Activated T-cell treated with anti-CD3 and anti-CD28 coated beads, Interleukin-2, amount 50 U/mL, for 4 hours (primary cell): ENCODE results near the gene RCN2. TPM values are rescaled to one million over a fixed set of nuclear protein-coding genes. Genes with fewer than 3 reads are reported as not detected.
A peak's percentile ranks its signal among the peaks of the same experiment; 100 is the strongest.

Experiments
- ATAC-seq, 2 donors: fragments of 200-7000 bp; cut with Tn5 transposase; one replicate each; pipeline ENCODE4 v1.10.0; 2021
- DNase-seq: peaks from one replicate; pipeline ENCODE4 v3.0.0-alpha.2; 2020
- H3K27me3 Mint-ChIP-seq: one replicate; pipeline ENCODE4 v1.8.0; 2021; ENCODE audit warnings: low read depth, mixed read lengths
- H3K36me3 Mint-ChIP-seq: one replicate; pipeline ENCODE4 v1.8.0; 2022; ENCODE audit warnings: mixed read lengths; ENCODE audit not compliant: insufficient read depth
- H3K4me1 Mint-ChIP-seq: one replicate; pipeline ENCODE4 v1.8.0; 2021; ENCODE audit warnings: low read depth, mixed read lengths
- H3K4me3 Mint-ChIP-seq: one replicate; pipeline ENCODE4 v1.8.0; 2021; ENCODE audit warnings: mild to moderate bottlenecking, moderate library complexity, mixed read lengths
- H3K9me3 Mint-ChIP-seq: one replicate; pipeline ENCODE4 v1.8.0; 2021; ENCODE audit warnings: mixed read lengths
- total RNA-seq, 3 donors: library from RNA; stranded (reverse); gene quantifications; one replicate each; pipeline ENCODE4 v1.2.1, GENCODE V29; 2021

Gene RCN2
- total RNA-seq, 3 donors from 2014 or later: 26.7 to 30.3 (median 27.5) TPM

DNA sequence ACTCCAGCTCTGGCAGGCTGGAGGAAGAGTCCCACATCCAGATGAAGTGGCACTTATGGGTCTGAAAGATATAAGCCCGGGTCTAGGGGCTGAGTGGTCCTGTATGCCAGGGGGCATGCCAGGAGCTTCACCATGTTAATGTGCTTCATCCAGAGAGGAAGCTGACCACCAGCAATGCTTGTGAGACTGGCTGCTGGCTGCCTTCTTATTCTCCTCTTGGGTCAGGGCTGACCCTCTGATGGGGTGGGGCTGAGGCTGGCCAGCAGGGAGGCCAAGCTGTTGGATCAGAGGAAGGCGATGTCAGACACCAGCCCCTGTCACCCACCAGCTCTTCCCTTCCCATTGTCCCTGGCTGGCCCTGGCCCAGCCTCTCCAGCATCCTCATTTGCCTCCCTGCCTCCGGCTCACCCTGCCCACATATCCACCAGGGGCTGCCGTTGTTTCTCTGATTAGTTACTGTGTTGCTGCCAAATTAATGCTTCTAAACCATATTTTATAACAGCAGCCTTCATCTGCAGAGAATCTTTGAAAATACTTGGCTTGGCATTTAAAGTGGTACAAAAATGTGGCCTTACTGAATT, 43.0 kb downstream of the RCN2 start:
- peaks cover 5% of the 10 kb centered on the region for H3K9me3 Mint-ChIP-seq
- DNase-seq (no peak), ATAC-seq (no peak)
- peaks cover 15% of the 10 kb centered on the region for H3K4me1 Mint-ChIP-seq
- no peak overlapping the region for H3K4me3 Mint-ChIP-seq
- no peaks in the 10 kb centered on the region for H3K36me3 Mint-ChIP-seq
- no peaks in the 10 kb centered on the region for H3K27me3 Mint-ChIP-seq

- H3K27me3 Mint-ChIP-seq: no peaks in the 10 kb centered on the region
- H3K36me3 Mint-ChIP-seq: no peaks in the 10 kb centered on the region
- ATAC-seq (no peak), DNase-seq (no peak)
- no peak overlapping the region for H3K4me3 Mint-ChIP-seq
- peaks cover 15% of the 10 kb centered on the region for H3K4me1 Mint-ChIP-seq
- H3K9me3 Mint-ChIP-seq: peaks cover 5% of the 10 kb centered on the region
Observed at GRCh38 chr15:76976141-76976540, 44.6 kb downstream of the RCN2 start.

DNA sequence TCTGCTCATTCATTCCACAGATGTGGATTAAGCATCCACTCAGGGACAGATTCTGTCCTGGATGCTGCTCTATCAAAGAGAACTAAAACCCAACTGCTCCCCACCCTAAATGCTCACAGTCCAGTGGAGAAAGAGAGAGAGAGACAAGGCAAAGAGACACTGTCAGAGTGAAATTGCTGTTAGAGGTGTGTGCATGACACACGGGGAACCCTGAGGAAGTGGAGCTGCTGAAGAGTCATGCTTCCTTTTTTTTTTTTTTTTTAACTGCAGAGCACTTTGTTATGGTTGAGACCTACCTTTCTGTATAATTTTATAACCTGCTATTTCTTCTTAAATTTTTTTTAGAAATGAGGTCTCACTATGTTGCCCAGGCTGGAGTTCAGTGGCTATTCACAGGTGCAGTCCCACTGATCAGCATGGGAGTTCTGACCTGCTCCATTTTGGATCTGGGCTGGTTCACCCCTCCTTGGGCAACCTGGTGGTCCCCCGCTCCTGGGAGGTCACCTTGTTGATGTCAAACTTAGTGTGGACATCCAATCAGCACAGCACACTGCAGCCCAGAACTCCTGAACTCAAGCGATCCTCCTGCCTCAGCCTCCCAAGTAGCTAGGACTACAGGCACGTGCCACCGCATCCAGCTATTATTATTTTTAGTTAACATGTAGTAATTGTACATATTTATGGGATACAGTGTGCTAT, 45.2 kb downstream of the RCN2 start:
- Mint-ChIP-seq H3K27me3 (no peaks in the 10 kb centered on the region), H3K4me3 (no peak overlapping the region), H3K9me3 (peaks cover 5% of the 10 kb centered on the region), H3K36me3 (no peaks in the 10 kb centered on the region), H3K4me1 (peaks cover 15% of the 10 kb centered on the region)
- DNase-seq (no peak), ATAC-seq (peak; percentile 72 to 77)

GRCh38 chr15:76978522-76979330, 47.2 kb downstream of the RCN2 start:
- no peaks in the 10 kb centered on the region for H3K36me3 Mint-ChIP-seq
- ATAC-seq (no peak), DNase-seq (no peak)
- peaks cover 5% of the 10 kb centered on the region for H3K9me3 Mint-ChIP-seq
- H3K27me3 Mint-ChIP-seq: no peaks in the 10 kb centered on the region
- H3K4me3 Mint-ChIP-seq: no peak overlapping the region
- peaks cover 11% of the 10 kb centered on the region for H3K4me1 Mint-ChIP-seq

- no peaks in the 10 kb centered on the region for H3K27me3 Mint-ChIP-seq
- no peak overlapping the region for H3K4me3 Mint-ChIP-seq
- ATAC-seq (no peak), DNase-seq (no peak)
- H3K36me3 Mint-ChIP-seq: no peaks in the 10 kb centered on the region
- peaks cover 10% of the 10 kb centered on the region for H3K4me1 Mint-ChIP-seq
- peaks cover 5% of the 10 kb centered on the region for H3K9me3 Mint-ChIP-seq
Observed at GRCh38 chr15:76979331-76979925, 47.9 kb downstream of the RCN2 start.

DNA sequence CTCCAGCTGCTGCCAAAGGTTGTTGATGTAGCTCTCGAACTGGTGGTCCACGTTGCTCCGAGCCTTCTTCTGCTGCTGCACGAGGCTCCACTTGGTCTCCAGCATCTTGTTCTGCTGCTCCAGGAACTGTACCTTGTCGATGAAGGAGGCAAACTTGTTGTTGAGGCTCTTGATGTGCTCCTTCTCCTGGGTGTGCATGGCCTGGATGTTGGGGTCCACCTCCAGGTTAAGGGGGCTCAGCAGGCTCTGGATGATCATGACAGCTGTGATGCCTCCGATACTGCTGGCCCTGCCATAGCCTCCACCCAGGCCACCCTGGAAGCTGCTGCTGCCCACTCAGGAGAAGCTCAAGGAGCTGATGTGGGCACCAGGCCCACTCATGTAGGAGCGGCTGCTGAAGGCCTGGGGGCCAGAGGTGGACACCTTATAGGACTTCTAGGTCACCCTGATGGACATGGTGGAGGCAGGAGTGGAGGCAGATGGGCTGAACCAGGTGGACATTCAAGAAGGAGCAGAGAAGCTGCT, 48.5 kb downstream of the RCN2 start:
- ATAC-seq: no peak
- no peak overlapping the region for H3K4me3 Mint-ChIP-seq
- H3K9me3 Mint-ChIP-seq: peaks cover 5% of the 10 kb centered on the region
- H3K27me3 Mint-ChIP-seq: no peaks in the 10 kb centered on the region
- no peaks in the 10 kb centered on the region for H3K36me3 Mint-ChIP-seq
- H3K4me1 Mint-ChIP-seq: peaks cover 10% of the 10 kb centered on the region
- DNase-seq: no peak

- peaks cover 10% of the 10 kb centered on the region for H3K4me1 Mint-ChIP-seq
- no peaks in the 10 kb centered on the region for H3K27me3 Mint-ChIP-seq
- no peak for DNase-seq
- no peak overlapping the region for H3K4me3 Mint-ChIP-seq
- peaks cover 5% of the 10 kb centered on the region for H3K9me3 Mint-ChIP-seq
- no peak for ATAC-seq
- no peaks in the 10 kb centered on the region for H3K36me3 Mint-ChIP-seq
Observed at GRCh38 chr15:76982356-76982755, 50.8 kb downstream of the RCN2 start.

GRCh38 chr15:76982756-76983155, 51.2 kb downstream of the RCN2 start:
- H3K4me3 Mint-ChIP-seq: no peak overlapping the region
- DNase-seq: no peak
- H3K36me3 Mint-ChIP-seq: no peaks in the 10 kb centered on the region
- peaks cover 11% of the 10 kb centered on the region for H3K4me1 Mint-ChIP-seq
- no peaks in the 10 kb centered on the region for H3K27me3 Mint-ChIP-seq
- peaks cover 5% of the 10 kb centered on the region for H3K9me3 Mint-ChIP-seq
- ATAC-seq: no peak

DNA sequence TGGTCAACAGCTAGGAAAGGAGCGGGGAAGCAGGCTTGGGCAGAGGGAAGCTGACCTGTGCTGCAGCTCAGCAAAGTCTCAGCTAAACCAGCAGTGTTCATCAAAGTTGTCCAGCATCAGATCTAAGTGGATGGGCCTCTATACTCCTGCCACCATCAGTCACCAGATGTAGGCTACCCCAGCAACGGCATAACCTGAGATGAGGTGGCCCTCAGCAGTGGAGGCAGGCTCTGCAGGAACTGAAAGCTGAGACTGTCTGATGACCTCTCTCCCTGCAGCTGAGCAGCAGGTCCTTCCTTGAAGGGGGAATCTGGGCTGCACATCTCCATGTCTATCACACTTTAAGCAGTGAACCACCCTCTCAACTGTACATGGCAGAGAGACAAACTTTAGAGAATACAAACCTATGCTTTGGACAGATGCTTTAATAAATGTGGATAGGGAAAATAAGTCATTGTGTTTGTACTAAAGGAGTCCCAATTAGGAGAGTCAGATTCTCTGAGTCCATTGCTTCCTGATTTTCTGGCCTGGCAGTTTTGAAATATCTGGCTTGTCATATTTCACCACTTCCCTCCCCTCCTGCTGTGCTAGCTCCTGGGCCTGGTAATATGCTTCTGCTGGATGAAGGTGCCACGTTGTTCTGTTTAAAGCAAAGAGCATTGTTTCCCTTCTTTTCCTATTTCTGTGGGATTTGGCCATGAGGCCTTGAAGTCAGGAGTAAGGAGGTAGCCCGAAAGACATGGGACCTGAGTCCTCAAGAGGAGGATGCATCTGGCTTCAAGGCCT, 52.2 kb downstream of the RCN2 start:
- Mint-ChIP-seq H3K36me3 (no peaks in the 10 kb centered on the region), H3K27me3 (no peaks in the 10 kb centered on the region), H3K4me1 (peaks cover 20% of the 10 kb centered on the region), H3K4me3 (no peak overlapping the region), H3K9me3 (no peaks in the 10 kb centered on the region)
- DNase-seq: no peak
- ATAC-seq: no peak

DNA sequence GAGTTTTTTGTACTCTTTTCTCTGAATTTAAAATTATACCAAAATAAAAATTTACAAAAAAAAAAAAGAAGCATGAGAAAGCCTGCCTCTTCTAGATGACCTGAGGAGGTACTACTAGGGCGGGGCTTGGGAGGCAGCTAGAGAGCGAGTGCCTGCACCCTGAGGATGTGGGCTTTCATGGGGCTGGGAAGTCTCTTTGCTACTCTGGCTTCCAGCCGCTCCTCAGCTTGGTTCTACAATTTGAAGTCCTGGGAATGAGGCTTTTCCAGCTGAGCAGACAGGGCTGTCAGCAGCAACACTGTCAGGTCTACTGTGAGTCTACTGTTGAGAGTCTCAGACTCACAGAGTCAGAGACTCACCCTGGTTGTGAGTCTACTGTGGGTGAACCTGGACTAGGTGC, 55.2 kb downstream of the RCN2 start:
- H3K4me1 Mint-ChIP-seq: peaks cover 29% of the 10 kb centered on the region
- H3K4me3 Mint-ChIP-seq: no peak overlapping the region
- H3K36me3 Mint-ChIP-seq: no peaks in the 10 kb centered on the region
- no peaks in the 10 kb centered on the region for H3K9me3 Mint-ChIP-seq
- DNase-seq (no peak), ATAC-seq (no peak)
- H3K27me3 Mint-ChIP-seq: no peaks in the 10 kb centered on the region

GRCh38 chr15:76987276-76987675, 55.7 kb downstream of the RCN2 start:
- Mint-ChIP-seq H3K4me3 (no peak overlapping the region), H3K9me3 (no peaks in the 10 kb centered on the region), H3K4me1 (peaks cover 29% of the 10 kb centered on the region), H3K36me3 (no peaks in the 10 kb centered on the region), H3K27me3 (no peaks in the 10 kb centered on the region)
- no peak for ATAC-seq
- DNase-seq: no peak

- ATAC-seq (peak; percentile 86 to 92), DNase-seq (no peak)
- Mint-ChIP-seq H3K36me3 (no peaks in the 10 kb centered on the region), H3K4me1 (peaks cover 32% of the 10 kb centered on the region), H3K27me3 (no peaks in the 10 kb centered on the region), H3K9me3 (no peaks in the 10 kb centered on the region), H3K4me3 (peak overlapping the region; percentile 74)
Observed at GRCh38 chr15:76987896-76988860, 56.6 kb downstream of the RCN2 start.
